Amniotic epithelial cell (primary cell): ENCODE results near the gene TFR2.

Experiments
- DNase-seq: peaks from one replicate; pipeline ENCODE4 v3.0.0-alpha.2; 2010; ENCODE audit warnings: low read depth

Gene TFR2

DNA sequence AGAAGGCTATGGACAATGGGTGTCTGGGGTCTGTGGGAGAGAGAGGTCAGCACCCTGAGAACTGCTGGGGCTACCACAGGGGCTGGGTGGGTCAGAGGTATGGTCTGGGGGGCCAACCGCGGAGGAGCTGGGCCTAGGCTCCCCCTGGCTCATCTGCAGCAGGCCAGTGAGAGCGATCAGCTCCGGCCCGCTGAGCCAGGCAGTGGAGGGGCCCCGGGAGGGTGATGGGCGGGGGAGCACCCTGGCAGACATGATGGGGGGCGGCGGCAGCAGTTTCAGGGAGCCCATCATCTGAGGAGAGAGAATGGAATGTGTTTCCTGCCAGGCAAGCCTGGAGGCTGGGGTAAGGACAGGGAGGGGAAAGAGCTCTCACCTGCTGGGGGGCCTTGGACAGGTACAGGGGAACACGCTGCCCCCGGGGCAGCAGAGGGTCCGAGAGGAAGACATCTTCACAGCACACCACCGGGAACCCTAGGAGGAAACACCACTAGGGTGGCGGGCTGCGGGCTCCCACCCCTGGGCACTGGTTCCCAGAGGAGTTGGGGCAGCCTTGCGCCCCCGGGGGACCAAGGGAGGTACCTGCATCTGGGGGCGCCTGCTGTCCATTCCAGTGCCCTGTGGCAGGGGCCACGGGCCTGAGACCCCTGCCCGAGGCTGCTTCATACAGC is 68.9 kb downstream of the TFR2 start:
- no peak for DNase-seq

DNA sequence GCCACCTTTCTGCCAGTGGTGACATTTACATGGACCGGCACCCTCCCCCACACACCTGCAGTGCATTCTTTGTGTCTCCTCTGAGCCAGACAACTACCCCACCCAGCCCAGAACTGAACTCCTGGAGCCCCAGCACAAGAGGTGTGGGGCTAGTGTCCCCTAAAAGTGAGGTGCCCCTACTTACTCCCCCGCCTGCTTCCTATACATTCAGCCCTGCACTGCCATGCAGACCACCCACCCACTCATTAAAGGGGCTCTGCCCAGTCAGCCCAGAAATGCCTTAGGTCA is 69.6 kb downstream of the TFR2 start:
- no peak for DNase-seq

DNA sequence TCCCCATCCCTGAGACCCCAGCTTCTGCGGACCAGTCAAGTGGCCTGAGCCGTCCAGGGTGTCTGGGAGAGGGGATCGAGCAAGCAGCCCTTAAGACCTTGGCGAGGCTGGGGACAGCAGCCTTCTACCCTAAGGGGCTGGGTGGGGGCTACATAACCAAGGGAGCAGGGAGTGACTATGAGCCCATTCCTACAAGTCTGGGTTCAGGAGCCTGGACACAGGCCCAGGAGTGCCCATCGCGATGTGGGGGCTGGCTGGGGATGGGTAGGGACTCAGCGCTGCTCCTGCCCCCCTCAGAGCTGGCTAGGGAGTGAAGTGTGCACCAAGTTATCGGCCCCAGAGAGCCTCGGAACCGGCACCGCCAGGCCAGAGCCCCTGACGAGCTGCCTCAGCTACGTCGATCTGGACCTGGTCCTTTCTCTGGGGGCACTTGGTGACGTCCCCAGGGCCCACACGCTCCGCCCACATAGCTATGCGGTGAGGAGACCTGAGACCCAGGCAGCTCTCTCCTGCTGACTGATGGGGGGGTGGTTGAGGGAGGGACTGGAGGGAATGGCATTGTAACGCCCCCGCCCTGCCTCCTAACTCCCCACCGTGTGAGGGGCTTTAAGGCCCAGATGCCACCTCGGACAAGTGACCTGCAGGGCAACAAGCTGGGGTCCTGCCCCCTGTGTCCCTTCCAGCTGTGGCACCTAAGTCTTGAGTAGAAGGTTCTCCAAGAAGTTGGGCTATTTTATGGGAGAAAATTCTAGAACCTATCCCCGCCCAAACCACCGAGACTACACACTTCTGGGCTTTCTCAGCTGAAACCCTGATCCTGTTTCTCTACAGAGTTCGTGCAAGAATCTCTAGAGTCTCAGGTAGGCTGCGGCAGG is 70.2 kb downstream of the TFR2 start:
- peak; percentile 57 for DNase-seq
